Measurements from ENCODE around the gene CHSY1. TPM values are rescaled to one million over a fixed set of nuclear protein-coding genes. Genes with fewer than 3 reads are reported as not detected.

Gene CHSY1
- polyA plus RNA-seq, 1 experiment, result 49.2 TPM

GRCh38 chr15:101213570-101213969 lies 38.3 kb downstream of the CHSY1 start:
- CTCF ChIA-PET, result no interaction called here
- no peaks in the 10 kb centered on the region for H3K27me3 ChIP-seq (ENCODE audit: control insufficient read depth, insufficient read depth, low read length)
- POLR2A ChIA-PET, result no interaction called here
- no peak overlapping the region for H3K4me3 ChIP-seq (ENCODE audit: low read depth, low read length)
- no peaks in the 10 kb centered on the region for H3K9me3 ChIP-seq (ENCODE audit: control insufficient read depth, insufficient read depth, low read length)
- no peak for TF ChIP-seq CTCF (IDR thresholded peaks at IDR 0.05; ENCODE audit: low read depth, low read length)
- no peak overlapping the region for H3K27ac ChIP-seq (ENCODE audit: low read depth, low read length)
- no peak for DNase-seq (ENCODE audit: low read depth, low spot score)

GRCh38 chr15:101213147-101213546 lies 38.7 kb downstream of the CHSY1 start:
- no peak for DNase-seq (ENCODE audit: low read depth, low spot score)
- H3K4me3 ChIP-seq (ENCODE audit: low read depth, low read length), result no peak overlapping the region
- H3K9me3 ChIP-seq (ENCODE audit: control insufficient read depth, insufficient read depth, low read length), result no peaks in the 10 kb centered on the region
- POLR2A ChIA-PET, result no interaction called here
- no peaks in the 10 kb centered on the region for H3K27me3 ChIP-seq (ENCODE audit: control insufficient read depth, insufficient read depth, low read length)
- CTCF ChIA-PET, result no interaction called here
- no peak for TF ChIP-seq CTCF (IDR thresholded peaks at IDR 0.05; ENCODE audit: low read depth, low read length)
- H3K27ac ChIP-seq (ENCODE audit: low read depth, low read length), result no peak overlapping the region

GRCh38 chr15:101211897-101212296 lies 40.0 kb downstream of the CHSY1 start:
- H3K27me3 ChIP-seq (ENCODE audit: control insufficient read depth, insufficient read depth, low read length), result no peaks in the 10 kb centered on the region
- H3K4me3 ChIP-seq (ENCODE audit: low read depth, low read length), result no peak overlapping the region
- H3K27ac ChIP-seq (ENCODE audit: low read depth, low read length), result no peak overlapping the region
- DNase-seq (ENCODE audit: low read depth, low spot score), result no peak
- H3K9me3 ChIP-seq (ENCODE audit: control insufficient read depth, insufficient read depth, low read length), result no peaks in the 10 kb centered on the region
- CTCF ChIA-PET, result no interaction called here
- no peak for TF ChIP-seq CTCF (IDR thresholded peaks at IDR 0.05; ENCODE audit: low read depth, low read length)
- POLR2A ChIA-PET, result no interaction called here

- ChIA-PET POLR2A (interaction anchor here (1.1 kb wide), 1 partner anchor 9 kb away, joined by 4 read pairs; no protein-coding TSS in a partner anchor), CTCF (interaction anchor here (0.9 kb wide), 1 partner anchor 12 kb away, joined by 3 read pairs; no protein-coding TSS in a partner anchor)
Observed at GRCh38 chr15:101210466-101210865, 41.4 kb downstream of the CHSY1 start.

GRCh38 chr15:101210058-101210457 lies 41.8 kb downstream of the CHSY1 start:
- ChIA-PET POLR2A (interaction anchor here (1.1 kb wide), 1 partner anchor 8 kb away, joined by 4 read pairs; no protein-coding TSS in a partner anchor), CTCF (no interaction called here)
- H3K27ac ChIP-seq (ENCODE audit: low read depth, low read length), result no peak overlapping the region
- H3K27me3 ChIP-seq (ENCODE audit: control insufficient read depth, insufficient read depth, low read length), result no peaks in the 10 kb centered on the region
- no peak overlapping the region for H3K4me3 ChIP-seq (ENCODE audit: low read depth, low read length)
- no peak for TF ChIP-seq CTCF (IDR thresholded peaks at IDR 0.05; ENCODE audit: low read depth, low read length)
- H3K9me3 ChIP-seq (ENCODE audit: control insufficient read depth, insufficient read depth, low read length), result no peaks in the 10 kb centered on the region
- no peak for DNase-seq (ENCODE audit: low read depth, low spot score)

More at GRCh38 chr15:101210466-101210865, 41.4 kb downstream of the CHSY1 start:
- no peak for TF ChIP-seq CTCF (IDR thresholded peaks at IDR 0.05; ENCODE audit: low read depth, low read length)
- Histone ChIP-seq H3K27ac (ENCODE audit: low read depth, low read length) (no peak overlapping the region), H3K4me3 (ENCODE audit: low read depth, low read length) (no peak overlapping the region), H3K27me3 (ENCODE audit: control insufficient read depth, insufficient read depth, low read length) (no peaks in the 10 kb centered on the region), H3K9me3 (ENCODE audit: control insufficient read depth, insufficient read depth, low read length) (no peaks in the 10 kb centered on the region)
- no peak for DNase-seq (ENCODE audit: low read depth, low spot score)
